Calu3 (cell line): ENCODE measurements around the gene RAD51B. TPM values are rescaled to one million over a fixed set of nuclear protein-coding genes. Genes with fewer than 3 reads are reported as not detected.

Experiments
- BruUV-seq: library from RNA; stranded (reverse); fragments of 400-500 nt; replicated peaks from 2 replicates; lab custom pipeline; 2021; lab: Mats Ljungman, UMichigan
- CTCF ChIA-PET: fragments of 300-600 bp; sonication (Branson Sonifier 250); formaldehyde crosslinking; loops from one replicate; lab custom pipeline; 2022; ENCODE audit warnings: antibody characterized with exemption; lab: Charles Lee
- DNase-seq: peaks from one replicate; pipeline ENCODE4 v3.0.0; 2022
- H3K27ac Mint-ChIP-seq: one replicate; pipeline ENCODE4 v1.8.0; 2022; ENCODE audit warnings: mixed read lengths; ENCODE audit not compliant: unreplicated experiment
- H3K27me3 Mint-ChIP-seq: one replicate; pipeline ENCODE4 v1.8.0; 2022; ENCODE audit warnings: mixed read lengths; ENCODE audit not compliant: unreplicated experiment
- H3K36me3 Mint-ChIP-seq: one replicate; pipeline ENCODE4 v1.8.0; 2022; ENCODE audit warnings: mild to moderate bottlenecking, moderate library complexity, mixed read lengths; ENCODE audit not compliant: insufficient read depth, unreplicated experiment
- H3K4me1 Mint-ChIP-seq: one replicate; pipeline ENCODE4 v1.8.0; 2022; ENCODE audit warnings: mild to moderate bottlenecking, low read depth, mixed read lengths; ENCODE audit not compliant: unreplicated experiment
- H3K4me3 Mint-ChIP-seq: one replicate; pipeline ENCODE4 v1.8.0; 2022; ENCODE audit warnings: mild to moderate bottlenecking, low read depth, moderate library complexity, mixed read lengths; ENCODE audit not compliant: unreplicated experiment
- H3K9me3 Mint-ChIP-seq: one replicate; pipeline ENCODE4 v1.8.0; 2022; ENCODE audit warnings: low read depth, mixed read lengths; ENCODE audit not compliant: unreplicated experiment
- intact Hi-C: fragments of 100-400 bp; cut with micrococcal nuclease; formaldehyde crosslinking; loops from one replicate; pipeline ENCODE4 v1.10.0; 2022; ENCODE audit not compliant: unreplicated experiment
- total RNA-seq: library from RNA; stranded (reverse); gene quantifications from 2 replicates; pipeline ENCODE4 v1.2.3, GENCODE V29; 2022
- TF ChIP-seq, protein P1 (sequence below): fragments of 200-600 bp; IDR thresholded peaks from one replicate; pipeline ENCODE4 v1.8.0; 2022; ENCODE audit warnings: antibody characterized with exemption; ENCODE audit not compliant: unreplicated experiment

Gene RAD51B
- total RNA-seq, 1 experiment from 2014 or later = 24.7 TPM

DNA sequence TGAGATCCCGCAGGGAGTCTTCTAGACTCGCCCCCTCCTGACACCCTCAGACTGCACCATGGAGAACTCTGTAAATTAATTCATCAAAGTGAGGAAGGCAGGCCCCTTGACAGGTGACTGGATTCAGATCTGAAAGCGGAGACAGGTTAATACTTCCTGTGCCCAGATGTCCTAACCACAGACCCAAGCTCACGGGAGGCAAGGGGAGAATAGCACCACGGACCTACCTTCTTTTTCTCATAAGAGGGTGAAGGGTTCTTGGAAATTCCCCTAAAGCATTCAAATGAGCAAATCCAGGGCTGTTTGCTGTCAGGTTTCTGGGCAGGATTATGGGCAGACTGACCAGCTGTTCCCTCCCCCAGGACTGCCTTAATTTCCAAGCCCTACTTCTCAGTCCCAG is 803.3 kb downstream of the RAD51B start:
- Mint-ChIP-seq H3K4me3 (no peak overlapping the region), H3K4me1 (no peaks in the 10 kb centered on the region), H3K9me3 (peaks cover 8% of the 10 kb centered on the region), H3K27me3 (no peaks in the 10 kb centered on the region), H3K36me3 (no peaks in the 10 kb centered on the region), H3K27ac (no peak overlapping the region)
- CTCF ChIA-PET = no interaction called here
- TF ChIP-seq, protein P1, sequence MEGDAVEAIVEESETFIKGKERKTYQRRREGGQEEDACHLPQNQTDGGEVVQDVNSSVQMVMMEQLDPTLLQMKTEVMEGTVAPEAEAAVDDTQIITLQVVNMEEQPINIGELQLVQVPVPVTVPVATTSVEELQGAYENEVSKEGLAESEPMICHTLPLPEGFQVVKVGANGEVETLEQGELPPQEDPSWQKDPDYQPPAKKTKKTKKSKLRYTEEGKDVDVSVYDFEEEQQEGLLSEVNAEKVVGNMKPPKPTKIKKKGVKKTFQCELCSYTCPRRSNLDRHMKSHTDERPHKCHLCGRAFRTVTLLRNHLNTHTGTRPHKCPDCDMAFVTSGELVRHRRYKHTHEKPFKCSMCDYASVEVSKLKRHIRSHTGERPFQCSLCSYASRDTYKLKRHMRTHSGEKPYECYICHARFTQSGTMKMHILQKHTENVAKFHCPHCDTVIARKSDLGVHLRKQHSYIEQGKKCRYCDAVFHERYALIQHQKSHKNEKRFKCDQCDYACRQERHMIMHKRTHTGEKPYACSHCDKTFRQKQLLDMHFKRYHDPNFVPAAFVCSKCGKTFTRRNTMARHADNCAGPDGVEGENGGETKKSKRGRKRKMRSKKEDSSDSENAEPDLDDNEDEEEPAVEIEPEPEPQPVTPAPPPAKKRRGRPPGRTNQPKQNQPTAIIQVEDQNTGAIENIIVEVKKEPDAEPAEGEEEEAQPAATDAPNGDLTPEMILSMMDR = no peak
- DNase-seq = no peak
- intact Hi-C loops = no loop called here
- no TSS peak for BruUV-seq

DNA sequence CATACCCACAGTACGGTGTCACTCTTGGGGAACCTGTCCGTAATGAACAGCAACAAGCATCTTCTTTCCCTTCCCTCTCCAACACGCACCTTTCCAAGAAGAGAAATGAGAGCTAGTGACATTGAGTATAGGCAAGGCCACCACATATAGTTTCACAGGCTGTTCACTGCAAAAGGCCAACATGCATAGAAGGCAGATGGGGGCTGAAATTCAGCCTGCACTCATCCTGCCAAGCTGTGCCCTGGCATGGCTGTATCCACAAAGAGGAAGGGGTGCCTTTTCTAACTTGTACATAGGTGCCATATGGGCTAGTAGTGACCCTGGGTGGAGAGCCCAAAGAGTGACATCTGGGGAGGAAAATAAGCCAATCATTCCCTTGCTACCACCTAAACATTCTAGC is 803.7 kb downstream of the RAD51B start:
- H3K27me3 Mint-ChIP-seq = no peaks in the 10 kb centered on the region
- intact Hi-C loops = no loop called here
- H3K9me3 Mint-ChIP-seq = peaks cover 7% of the 10 kb centered on the region
- H3K4me1 Mint-ChIP-seq = no peaks in the 10 kb centered on the region
- no peak overlapping the region for H3K4me3 Mint-ChIP-seq
- H3K27ac Mint-ChIP-seq = no peak overlapping the region
- TF ChIP-seq, protein P1 = no peak
- H3K36me3 Mint-ChIP-seq = peaks cover 3% of the 10 kb centered on the region
- no peak for DNase-seq
- no TSS peak for BruUV-seq
- CTCF ChIA-PET = no interaction called here

DNA sequence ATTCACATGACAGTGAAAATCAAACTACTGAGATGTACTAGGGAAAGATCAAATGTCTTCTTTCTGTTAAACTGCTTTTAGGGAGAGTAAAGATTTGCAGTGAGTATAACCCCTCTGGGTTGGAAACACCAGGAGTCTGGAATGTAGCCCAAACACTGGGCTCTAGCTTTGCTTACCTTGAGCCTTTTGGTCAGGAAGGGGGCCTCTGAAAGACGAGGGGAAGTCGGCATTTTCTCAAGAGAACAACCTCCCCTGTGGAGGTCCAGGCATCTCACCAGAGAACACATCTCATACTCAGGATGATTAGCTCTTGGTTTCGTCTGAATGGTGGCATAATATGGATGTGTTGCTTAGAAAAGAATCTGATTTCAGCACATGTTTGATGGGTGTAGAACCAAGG is 804.2 kb downstream of the RAD51B start:
- DNase-seq = no peak
- intact Hi-C loops = no loop called here
- Mint-ChIP-seq H3K9me3 (peaks cover 5% of the 10 kb centered on the region), H3K4me1 (peaks cover 3% of the 10 kb centered on the region), H3K27me3 (no peaks in the 10 kb centered on the region), H3K36me3 (peaks cover 8% of the 10 kb centered on the region), H3K4me3 (no peak overlapping the region), H3K27ac (no peak overlapping the region)
- TF ChIP-seq, protein P1 = no peak
- BruUV-seq = no TSS peak
- CTCF ChIA-PET = no interaction called here

DNA sequence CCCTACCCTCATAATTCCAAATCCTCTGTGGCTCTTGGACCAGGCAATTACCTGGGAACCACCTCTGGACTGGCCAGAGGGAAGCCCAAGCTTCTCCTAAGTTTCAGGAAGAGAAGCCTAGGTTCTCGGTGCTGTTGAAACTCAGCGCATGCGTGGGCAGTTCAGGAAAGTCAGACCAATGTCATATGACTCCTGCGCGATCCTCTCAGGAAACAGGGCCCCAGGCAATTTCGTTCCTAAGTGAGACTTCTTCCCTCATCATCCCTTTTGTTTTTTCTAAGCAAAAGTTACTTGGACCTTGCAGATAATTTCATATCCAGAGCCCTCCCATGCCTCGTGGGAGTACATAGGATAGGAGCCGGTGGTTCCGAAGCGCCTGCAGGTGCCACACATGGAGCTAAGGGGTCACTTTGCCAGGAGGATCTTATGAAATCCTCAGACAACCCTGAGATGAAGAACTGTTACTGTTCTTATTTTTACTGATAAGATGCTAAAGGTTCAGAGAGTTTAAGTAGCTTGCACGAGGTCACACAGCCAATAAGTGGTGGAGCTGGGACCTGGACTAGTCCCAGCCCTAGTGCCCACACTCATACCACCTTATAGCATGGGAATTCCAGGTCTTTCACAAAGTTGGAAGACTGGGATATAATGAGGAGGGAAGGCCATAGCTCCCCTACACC is 805.1 kb downstream of the RAD51B start:
- Mint-ChIP-seq H3K27me3 (no peaks in the 10 kb centered on the region), H3K36me3 (peaks cover 12% of the 10 kb centered on the region), H3K9me3 (peaks cover 5% of the 10 kb centered on the region), H3K4me3 (no peak overlapping the region), H3K27ac (no peak overlapping the region), H3K4me1 (peaks cover 9% of the 10 kb centered on the region)
- CTCF ChIA-PET = no interaction called here
- DNase-seq = no peak
- TF ChIP-seq, protein P1 = no peak
- intact Hi-C loops = no loop called here
- BruUV-seq = no TSS peak
